Transverse colon (tissue), 4 donors: ENCODE measurements around the gene ATP8B2. TPM values are rescaled to one million over a fixed set of nuclear protein-coding genes. Genes with fewer than 3 reads are reported as not detected.
"Not testable (repeated sequence)": the region's sequence is repeated elsewhere in the genome, so short reads cannot be mapped to it uniquely, and the experiment has no call there.

Experiments used
- DNase-seq: peaks from one replicate; pipeline ENCODE4 v3.0.0-alpha.2; 2019
- H3K27ac ChIP-seq, 4 donors: fragments of 200-600 bp; sonication (generic); 2 replicates each; pipeline ENCODE4 v1.5.1; 2016 to 2018; ENCODE audit warnings: inconsistent platforms in 4 of 4
- H3K27me3 ChIP-seq: fragments of 200-600 bp; sonication (generic); 2 replicates; pipeline ENCODE4 v1.5.1; 2017; ENCODE audit warnings: inconsistent platforms
- H3K36me3 ChIP-seq, 4 donors: fragments of 200-600 bp; sonication (generic); 2 replicates each; pipeline ENCODE4 v1.5.1; 2017 to 2019; ENCODE audit warnings: inconsistent platforms in 4 of 4
- H3K4me1 ChIP-seq, 4 donors: fragments of 200-600 bp; sonication (generic); 2 replicates each; pipeline ENCODE4 v1.5.1; 2017 to 2020; ENCODE audit warnings: inconsistent platforms in 4 of 4
- H3K4me3 ChIP-seq, 4 donors: fragments of 200-600 bp; sonication (generic); 1 replicate in 1 of 4; 2 replicates in 3 of 4; pipeline versions ENCODE4 v1.5.1 to v1.6.1; 2017 to 2019; ENCODE audit warnings: inconsistent platforms in 4 of 4
- H3K9me3 ChIP-seq, 2 donors: fragments of 200-600 bp; sonication (generic); 2 replicates each; pipeline ENCODE4 v1.5.1; 2017 to 2019; ENCODE audit warnings: inconsistent platforms in 2 of 2
- CTCF ChIP-seq, 5 experiments: fragments of 200-600 bp in 3 of 5; fragments of 450-650 bp in 2 of 5; sonication (generic) in 3 of 5; IDR thresholded peaks; 1 replicate in 2 of 5; 2 replicates in 3 of 5; pipeline ENCODE4 v1.5.1; 2016 to 2017; ENCODE audit warnings: antibody characterized with exemption in 5 of 5, inconsistent platforms in 3 of 5, mild to moderate bottlenecking in 2 of 5, moderate library complexity in 1 of 5
- EP300 ChIP-seq: sonication (generic); formaldehyde crosslinking; IDR thresholded peaks from one replicate; pipeline ENCODE4 v1.6.1; 2017; ENCODE audit warnings: antibody characterized with exemption, low read depth
- POLR2A ChIP-seq: fragments of 450-650 bp; IDR thresholded peaks from one replicate; pipeline ENCODE4 v1.6.1; 2016; ENCODE audit warnings: antibody characterized with exemption, mild to moderate bottlenecking, moderate library complexity
- POLR2AphosphoS5 ChIP-seq, 3 donors: sonication (generic); formaldehyde crosslinking; IDR thresholded peaks; one replicate each; pipeline ENCODE4 v1.6.1; 2016; ENCODE audit warnings: antibody characterized with exemption in 3 of 3
- WGBS, 2 donors: methylation state at CpG; one replicate each; pipeline ENCODE4 v1.1.5; 2018; ENCODE audit warnings: low coverage in 1 of 2; 5-methylcytosine and 5-hydroxymethylcytosine counted together
- in situ Hi-C, 4 donors: fragments of 200-750 bp; cut with MboI; loops; one replicate each; pipeline versions ENCODE4 v1.15.0 to v1.15.1; 2017; ENCODE audit warnings: low sequenced_read_pairs in 3 of 4, low pct_ligation_motif_present in 1 of 4, low pct_unique_long_range_greater_than_20kb in 1 of 4
- intact Hi-C: fragments of 100-400 bp; cut with DNase I; formaldehyde crosslinking; loops from one replicate; pipeline ENCODE4 v1.15.1; 2023; ENCODE audit warnings: low total_unique reads
- total RNA-seq, 4 donors: library from RNA; depleted of rRNA; stranded (reverse); fragments of >200 nt; gene quantifications; one replicate each; pipeline ENCODE4 v1.1.0, GENCODE V29; 2016

ATP8B2 gene
- total RNA-seq, 4 donors from 2014 or later = 6.0 to 78.6 (median 24.9) TPM

GRCh38 chr1:154316704-154317103 lies 8.6 kb upstream of the ATP8B2 start:
- Histone ChIP-seq H3K9me3 (peaks cover 0 to 5% of the 10 kb centered on the region in 2 donors), H3K4me1 (no peaks in the 10 kb centered on the region), H3K4me3 (no peak overlapping the region), H3K27me3 (no peaks in the 10 kb centered on the region), H3K27ac (no peak overlapping the region), H3K36me3 (no peaks in the 10 kb centered on the region)
- intact Hi-C loops (no loop called here), in situ Hi-C loops (no loop called here)
- 82 to 86% methylated on average over 1 of the region's 1 CpG for WGBS, 2 donors
- DNase-seq = no peak
- TF ChIP-seq POLR2AphosphoS5 (IDR thresholded peaks at IDR 0.05) (no peak), EP300 (no peak), CTCF (IDR thresholded peaks at IDR 0.05) (no peak), POLR2A (no peak)

DNA sequence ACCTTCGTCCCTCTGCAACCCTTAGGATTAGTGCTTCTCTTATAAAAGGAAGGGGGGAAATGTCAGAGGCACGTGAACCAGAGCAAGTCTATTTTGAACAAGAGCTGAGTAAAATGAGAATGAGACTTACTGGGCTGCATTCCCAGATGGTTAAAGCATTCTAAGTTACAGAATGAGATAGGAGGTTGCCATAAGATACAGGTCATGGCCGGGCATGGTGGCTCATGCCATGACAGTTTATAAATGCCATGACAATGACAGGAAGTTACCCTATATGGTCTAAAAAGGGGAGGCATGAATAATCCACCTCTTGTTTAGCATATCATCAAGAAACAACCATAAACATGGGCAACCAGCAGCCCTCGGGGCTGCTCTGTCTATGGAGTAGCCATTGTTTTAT lies 6.9 kb upstream of the ATP8B2 start:
- intact Hi-C loops (no loop called here), in situ Hi-C loops (no loop called here)
- no peaks in the 10 kb centered on the region for H3K4me1 ChIP-seq
- H3K27me3 ChIP-seq = peaks cover 6% of the 10 kb centered on the region
- peaks cover 0 to 5% of the 10 kb centered on the region in 2 donors for H3K9me3 ChIP-seq
- H3K36me3 ChIP-seq = no peaks in the 10 kb centered on the region
- no peak overlapping the region for H3K4me3 ChIP-seq
- 68 to 85% methylated on average over 4 of the region's 4 CpGs for WGBS, 2 donors
- TF ChIP-seq POLR2A = no peak
- TF ChIP-seq POLR2AphosphoS5 (IDR thresholded peaks at IDR 0.05) = no peak
- TF ChIP-seq EP300 = no peak
- TF ChIP-seq CTCF (IDR thresholded peaks at IDR 0.05) = no peak
- H3K27ac ChIP-seq = no peak overlapping the region
- DNase-seq = no peak

DNA sequence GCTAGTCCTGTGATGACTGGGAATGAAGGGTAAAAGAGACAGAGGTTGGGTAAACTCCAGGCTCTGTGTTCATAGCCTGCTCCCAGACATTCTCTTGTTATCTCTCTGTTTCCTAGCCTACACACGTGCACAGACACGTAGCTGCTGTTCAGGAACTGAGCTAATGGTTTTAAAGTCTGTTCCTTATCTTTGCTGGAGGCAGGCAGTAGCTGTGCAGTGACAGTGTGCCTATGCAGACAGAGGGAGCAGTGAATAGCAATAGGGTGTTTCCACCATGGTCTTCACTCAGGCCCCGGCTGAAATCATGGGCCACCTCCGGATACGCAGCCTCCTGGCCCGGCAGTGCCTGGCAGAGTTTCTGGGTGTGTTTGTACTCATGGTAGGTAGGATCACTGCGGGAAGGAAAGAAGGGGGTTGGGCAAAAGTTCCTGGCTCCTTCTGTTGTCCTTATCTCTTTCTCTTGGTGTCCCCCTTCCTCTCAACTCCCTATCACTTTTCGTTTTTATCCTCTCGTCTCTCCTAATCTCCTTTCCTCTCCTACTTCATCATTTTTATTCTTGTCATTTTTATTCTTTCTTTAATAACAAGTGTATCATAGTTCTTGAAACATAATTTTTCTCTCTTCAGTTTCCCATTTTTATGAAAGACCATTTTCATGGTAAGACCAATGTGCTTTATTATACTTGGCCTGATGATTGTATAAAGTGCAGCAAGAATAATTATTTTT lies 4.3 kb upstream of the ATP8B2 start, which contains the start of gene AQP10:
Gene AQP10, plus strand, starts transcription at position 212 of the 727 bp plus-strand sequence. Its CDS starts 63 bp downstream, at position 275.
- H3K27me3 ChIP-seq = peaks cover 21% of the 10 kb centered on the region
- H3K4me1 ChIP-seq = peaks cover 0 to 11% (median 7%) of the 10 kb centered on the region in 4 donors
- no peak within 1 kb of the TSS for H3K4me3 ChIP-seq
- intact Hi-C loops (no loop called here), in situ Hi-C loops (no loop called here)
- peaks cover 0 to 5% of the 10 kb centered on the region in 2 donors for H3K9me3 ChIP-seq
- H3K36me3 ChIP-seq = no peaks in the 10 kb centered on the region
- no peak for DNase-seq
- WGBS, 2 donors = 26 to 50% methylated on average over 2 to 9 of the region's 9 CpGs
- H3K27ac ChIP-seq = no peak within 1 kb of the TSS
- TF ChIP-seq EP300 = no peak
- TF ChIP-seq CTCF (IDR thresholded peaks at IDR 0.05) = no peak
- TF ChIP-seq POLR2AphosphoS5 (IDR thresholded peaks at IDR 0.05) = no peak
- no peak for TF ChIP-seq POLR2A

DNA sequence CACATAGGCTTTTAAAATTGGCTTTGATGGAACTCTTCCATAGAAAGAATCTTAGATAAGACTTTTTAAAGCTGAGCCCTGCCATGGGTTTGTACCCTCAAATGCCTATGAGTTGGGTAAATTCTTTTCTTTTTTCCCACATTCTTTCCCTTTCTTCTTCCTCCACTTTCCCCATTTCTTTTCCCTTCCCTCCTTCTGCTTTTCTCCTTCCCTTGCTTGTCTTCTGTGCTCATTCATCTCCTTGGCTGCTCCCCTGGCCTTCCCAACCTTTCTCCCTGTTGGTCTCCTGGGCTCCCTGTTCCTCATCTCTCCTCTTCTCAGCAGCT lies 3.8 kb upstream of the ATP8B2 start:
- peaks cover 26% of the 10 kb centered on the region for H3K27me3 ChIP-seq
- in situ Hi-C loops, DNase-seq, H3K36me3 ChIP-seq, H3K27ac ChIP-seq, intact Hi-C loops, H3K4me3 ChIP-seq, H3K9me3 ChIP-seq: not testable (repeated sequence)
- peaks cover 0 to 16% (median 13%) of the 10 kb centered on the region in 4 donors for H3K4me1 ChIP-seq

GRCh38 chr1:154323493-154323892 lies 1.8 kb upstream of the ATP8B2 start:
- in situ Hi-C loops (no loop called here), intact Hi-C loops (no loop called here)
- no peak for DNase-seq
- H3K4me3 ChIP-seq = no peak overlapping the region
- TF ChIP-seq POLR2AphosphoS5 (IDR thresholded peaks at IDR 0.05) (no peak), CTCF (IDR thresholded peaks at IDR 0.05) (no peak), POLR2A (no peak), EP300 (no peak)
- H3K27ac ChIP-seq = no peak overlapping the region
- WGBS, 2 donors = 88% methylated on average over 7 of the region's 7 CpGs; no CpG with 5 or more reads in 1 of the 2 donors
- no peaks in the 10 kb centered on the region for H3K36me3 ChIP-seq
- peaks cover 16 to 35% (median 31%) of the 10 kb centered on the region in 4 donors for H3K4me1 ChIP-seq
- peaks cover 39% of the 10 kb centered on the region for H3K27me3 ChIP-seq
- H3K9me3 ChIP-seq = no peaks in the 10 kb centered on the region
